GM23338 (cell line): ENCODE data around the gene EFCAB13. TPM values are rescaled to one million over a fixed set of nuclear protein-coding genes. Genes with fewer than 3 reads are reported as not detected.

Experiments
- ATAC-seq: fragments of 200-7000 bp; cut with Tn5 transposase; 3 replicates; pipeline ENCODE4 v1.9.1; 2020
- DNase-seq: peaks from one replicate; pipeline ENCODE4 v3.0.0-alpha.2; 2015; ENCODE audit warnings: low spot score
- H2AFZ ChIP-seq: fragments of 200-600 bp; sonication (generic); 2 replicates; pipeline ENCODE4 v1.8.0; 2016; ENCODE audit warnings: antibody characterized with exemption, mild to moderate bottlenecking, moderate library complexity
- H3F3A ChIP-seq: fragments of 200-600 bp; sonication (generic); replicated peaks from 2 replicates; pipeline ENCODE4 v1.8.0; 2017; ENCODE audit warnings: antibody characterized with exemption, mixed run types, low read depth
- H3K27ac ChIP-seq: fragments of 200-600 bp; sonication (generic); 2 replicates; pipeline ENCODE4 v1.6.1; 2016; ENCODE audit warnings: low read depth
- H3K27me3 ChIP-seq: fragments of 200-600 bp; sonication (generic); 2 replicates; pipeline ENCODE4 v1.8.0; 2016; ENCODE audit warnings: mild to moderate bottlenecking, mixed run types, moderate library complexity; ENCODE audit not compliant: insufficient read depth
- H3K36me3 ChIP-seq: fragments of 200-600 bp; sonication (generic); 2 replicates; pipeline ENCODE4 v1.8.0; 2016; ENCODE audit warnings: mild to moderate bottlenecking; ENCODE audit not compliant: insufficient read depth
- H3K4me1 ChIP-seq: fragments of 200-600 bp; sonication (generic); 2 replicates; pipeline ENCODE4 v1.8.0; 2016; ENCODE audit warnings: mild to moderate bottlenecking, moderate library complexity; ENCODE audit not compliant: insufficient read depth
- H3K4me2 ChIP-seq: fragments of 200-600 bp; sonication (generic); 2 replicates; pipeline ENCODE4 v1.7.1; 2017; ENCODE audit warnings: mixed run types
- H3K4me3 ChIP-seq: fragments of 200-600 bp; sonication (generic); 2 replicates; pipeline ENCODE4 v1.6.1; 2016; ENCODE audit warnings: mixed run types
- H3K79me2 ChIP-seq: fragments of 200-600 bp; sonication (generic); replicated peaks from 2 replicates; pipeline ENCODE4 v1.8.0; 2017; ENCODE audit warnings: mild to moderate bottlenecking; ENCODE audit not compliant: insufficient read depth
- H3K9me2 ChIP-seq: fragments of 200-600 bp; sonication (generic); 2 replicates; pipeline ENCODE4 v1.8.0; 2017; ENCODE audit not compliant: insufficient read depth
- H4K20me1 ChIP-seq: fragments of 200-600 bp; sonication (generic); replicated peaks from 2 replicates; pipeline ENCODE4 v1.8.0; 2017; ENCODE audit warnings: mild to moderate bottlenecking; ENCODE audit not compliant: insufficient read depth
- H3K27ac Mint-ChIP-seq: 2 replicates; pipeline ENCODE4 v1.8.0; 2020; ENCODE audit warnings: inconsistent platforms, mild to moderate bottlenecking, moderate library complexity, mixed read lengths
- H3K27me3 Mint-ChIP-seq: 3 replicates; pipeline ENCODE4 v1.8.0; 2022; ENCODE audit warnings: low read depth, mild to moderate bottlenecking, moderate library complexity, mixed read lengths, inconsistent platforms; ENCODE audit not compliant: insufficient read depth, poor library complexity
- H3K36me3 Mint-ChIP-seq: 3 replicates; pipeline ENCODE4 v1.8.0; 2021; ENCODE audit warnings: low read depth, mild to moderate bottlenecking, inconsistent platforms, moderate library complexity, mixed read lengths
- H3K4me1 Mint-ChIP-seq: 3 replicates; pipeline ENCODE4 v1.8.0; 2020; ENCODE audit warnings: mild to moderate bottlenecking, inconsistent platforms, mixed read lengths
- H3K4me3 Mint-ChIP-seq: 3 replicates; pipeline ENCODE4 v1.8.0; 2021; ENCODE audit warnings: moderate library complexity, mild to moderate bottlenecking, inconsistent platforms, mixed read lengths
- H3K9me3 Mint-ChIP-seq: 3 replicates; pipeline ENCODE4 v1.8.0; 2020; ENCODE audit warnings: moderate library complexity, mild to moderate bottlenecking, inconsistent platforms, mixed read lengths
- EZH2phosphoT487 ChIP-seq: fragments of 200-600 bp; sonication (generic); IDR thresholded peaks from one replicate; pipeline ENCODE4 v1.8.1; 2018; ENCODE audit warnings: antibody characterized with exemption; ENCODE audit not compliant: unreplicated experiment
- NANOG ChIP-seq: IDR thresholded peaks from 2 replicates; pipeline ENCODE4 v1.6.1; 2016; ENCODE audit warnings: antibody characterized with exemption, borderline replicate concordance
- ZNF114 ChIP-seq: fragments of 250-450 bp; sonication (Bioruptor Pico); IDR thresholded peaks from 2 replicates; pipeline ENCODE4 v1.5.0; 2020; ENCODE audit warnings: mild to moderate bottlenecking, moderate library complexity
- ZNF331 ChIP-seq: fragments of 250-450 bp; sonication (Bioruptor Pico); IDR thresholded peaks from 2 replicates; pipeline ENCODE4 v1.5.0; 2020; ENCODE audit warnings: low read depth, mild to moderate bottlenecking, moderate library complexity
- polyA plus RNA-seq: library from polyadenylated mRNA; unstranded; fragments of >200 nt; fragmentation: Nextera tagmentation; extraction: Ambion mirVana; gene quantifications from 2 replicates; pipeline ENCODE4 v1.2.1, GENCODE V29; 2016
- total RNA-seq: library from RNA; depleted of rRNA; stranded (reverse); fragments of >200 nt; shearing (Covaris generic); gene quantifications from 2 replicates; pipeline ENCODE4 v1.2.3, GENCODE V29; 2014
- TF ChIP-seq, protein P1 (sequence below): fragments of 250-450 bp; sonication (Bioruptor Pico); IDR thresholded peaks from 2 replicates; pipeline ENCODE4 v1.5.0; 2020; ENCODE audit warnings: mild to moderate bottlenecking, moderate library complexity
- TF ChIP-seq, protein P2 (sequence below): IDR thresholded peaks from 2 replicates; pipeline ENCODE4 v1.6.1; 2016; ENCODE audit warnings: antibody characterized with exemption
- TF ChIP-seq, protein P3 (sequence below), 2 experiments: fragments of 200-600 bp in 1 of 2; sonication (generic) in 1 of 2; conservative IDR thresholded peaks; 2 replicates each; pipeline versions ENCODE4 v1.5.1 to v1.6.1; 2016 to 2017; ENCODE audit warnings: antibody characterized with exemption in 2 of 2, low read depth in 2 of 2, mild to moderate bottlenecking in 2 of 2, moderate library complexity in 1 of 2
- TF ChIP-seq, protein P4 (sequence below): IDR thresholded peaks from one replicate; pipeline ENCODE4 v1.6.1; 2018; ENCODE audit warnings: antibody characterized with exemption; ENCODE audit not compliant: unreplicated experiment

EFCAB13 gene
- total and polyA plus RNA-seq, 2 experiments from 2014 or later: 4.1 to 5.4 TPM

DNA sequence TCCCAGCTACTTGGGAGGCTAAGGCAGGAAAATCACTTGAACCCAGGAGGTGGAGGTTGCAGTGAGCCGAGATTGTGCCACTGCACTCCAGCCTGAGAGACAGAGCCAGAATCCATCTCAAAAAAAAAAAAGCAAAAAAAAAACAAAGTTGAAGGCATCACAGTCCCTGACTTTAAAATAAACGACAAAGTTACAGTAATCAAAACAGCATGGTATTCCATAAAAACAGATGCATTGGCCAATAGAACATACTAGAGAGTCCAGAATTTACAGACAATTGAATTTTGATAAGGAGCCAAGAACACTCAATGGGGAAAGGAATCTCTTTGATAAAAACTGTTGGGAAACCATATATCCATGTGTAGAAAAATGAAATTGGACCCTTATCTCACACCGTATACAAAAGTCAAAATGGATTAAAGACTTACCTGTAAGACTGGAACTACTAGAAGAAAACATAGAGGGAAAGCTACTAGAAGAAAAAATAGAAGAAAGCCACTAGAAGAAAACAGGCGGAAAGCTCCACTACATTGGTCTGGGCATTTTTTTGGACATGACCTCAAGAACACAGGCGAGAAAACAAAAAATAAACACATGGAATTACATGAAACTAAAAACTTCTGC lies 2.8 kb upstream of the EFCAB13 start (continued):
- TF ChIP-seq, protein P1, sequence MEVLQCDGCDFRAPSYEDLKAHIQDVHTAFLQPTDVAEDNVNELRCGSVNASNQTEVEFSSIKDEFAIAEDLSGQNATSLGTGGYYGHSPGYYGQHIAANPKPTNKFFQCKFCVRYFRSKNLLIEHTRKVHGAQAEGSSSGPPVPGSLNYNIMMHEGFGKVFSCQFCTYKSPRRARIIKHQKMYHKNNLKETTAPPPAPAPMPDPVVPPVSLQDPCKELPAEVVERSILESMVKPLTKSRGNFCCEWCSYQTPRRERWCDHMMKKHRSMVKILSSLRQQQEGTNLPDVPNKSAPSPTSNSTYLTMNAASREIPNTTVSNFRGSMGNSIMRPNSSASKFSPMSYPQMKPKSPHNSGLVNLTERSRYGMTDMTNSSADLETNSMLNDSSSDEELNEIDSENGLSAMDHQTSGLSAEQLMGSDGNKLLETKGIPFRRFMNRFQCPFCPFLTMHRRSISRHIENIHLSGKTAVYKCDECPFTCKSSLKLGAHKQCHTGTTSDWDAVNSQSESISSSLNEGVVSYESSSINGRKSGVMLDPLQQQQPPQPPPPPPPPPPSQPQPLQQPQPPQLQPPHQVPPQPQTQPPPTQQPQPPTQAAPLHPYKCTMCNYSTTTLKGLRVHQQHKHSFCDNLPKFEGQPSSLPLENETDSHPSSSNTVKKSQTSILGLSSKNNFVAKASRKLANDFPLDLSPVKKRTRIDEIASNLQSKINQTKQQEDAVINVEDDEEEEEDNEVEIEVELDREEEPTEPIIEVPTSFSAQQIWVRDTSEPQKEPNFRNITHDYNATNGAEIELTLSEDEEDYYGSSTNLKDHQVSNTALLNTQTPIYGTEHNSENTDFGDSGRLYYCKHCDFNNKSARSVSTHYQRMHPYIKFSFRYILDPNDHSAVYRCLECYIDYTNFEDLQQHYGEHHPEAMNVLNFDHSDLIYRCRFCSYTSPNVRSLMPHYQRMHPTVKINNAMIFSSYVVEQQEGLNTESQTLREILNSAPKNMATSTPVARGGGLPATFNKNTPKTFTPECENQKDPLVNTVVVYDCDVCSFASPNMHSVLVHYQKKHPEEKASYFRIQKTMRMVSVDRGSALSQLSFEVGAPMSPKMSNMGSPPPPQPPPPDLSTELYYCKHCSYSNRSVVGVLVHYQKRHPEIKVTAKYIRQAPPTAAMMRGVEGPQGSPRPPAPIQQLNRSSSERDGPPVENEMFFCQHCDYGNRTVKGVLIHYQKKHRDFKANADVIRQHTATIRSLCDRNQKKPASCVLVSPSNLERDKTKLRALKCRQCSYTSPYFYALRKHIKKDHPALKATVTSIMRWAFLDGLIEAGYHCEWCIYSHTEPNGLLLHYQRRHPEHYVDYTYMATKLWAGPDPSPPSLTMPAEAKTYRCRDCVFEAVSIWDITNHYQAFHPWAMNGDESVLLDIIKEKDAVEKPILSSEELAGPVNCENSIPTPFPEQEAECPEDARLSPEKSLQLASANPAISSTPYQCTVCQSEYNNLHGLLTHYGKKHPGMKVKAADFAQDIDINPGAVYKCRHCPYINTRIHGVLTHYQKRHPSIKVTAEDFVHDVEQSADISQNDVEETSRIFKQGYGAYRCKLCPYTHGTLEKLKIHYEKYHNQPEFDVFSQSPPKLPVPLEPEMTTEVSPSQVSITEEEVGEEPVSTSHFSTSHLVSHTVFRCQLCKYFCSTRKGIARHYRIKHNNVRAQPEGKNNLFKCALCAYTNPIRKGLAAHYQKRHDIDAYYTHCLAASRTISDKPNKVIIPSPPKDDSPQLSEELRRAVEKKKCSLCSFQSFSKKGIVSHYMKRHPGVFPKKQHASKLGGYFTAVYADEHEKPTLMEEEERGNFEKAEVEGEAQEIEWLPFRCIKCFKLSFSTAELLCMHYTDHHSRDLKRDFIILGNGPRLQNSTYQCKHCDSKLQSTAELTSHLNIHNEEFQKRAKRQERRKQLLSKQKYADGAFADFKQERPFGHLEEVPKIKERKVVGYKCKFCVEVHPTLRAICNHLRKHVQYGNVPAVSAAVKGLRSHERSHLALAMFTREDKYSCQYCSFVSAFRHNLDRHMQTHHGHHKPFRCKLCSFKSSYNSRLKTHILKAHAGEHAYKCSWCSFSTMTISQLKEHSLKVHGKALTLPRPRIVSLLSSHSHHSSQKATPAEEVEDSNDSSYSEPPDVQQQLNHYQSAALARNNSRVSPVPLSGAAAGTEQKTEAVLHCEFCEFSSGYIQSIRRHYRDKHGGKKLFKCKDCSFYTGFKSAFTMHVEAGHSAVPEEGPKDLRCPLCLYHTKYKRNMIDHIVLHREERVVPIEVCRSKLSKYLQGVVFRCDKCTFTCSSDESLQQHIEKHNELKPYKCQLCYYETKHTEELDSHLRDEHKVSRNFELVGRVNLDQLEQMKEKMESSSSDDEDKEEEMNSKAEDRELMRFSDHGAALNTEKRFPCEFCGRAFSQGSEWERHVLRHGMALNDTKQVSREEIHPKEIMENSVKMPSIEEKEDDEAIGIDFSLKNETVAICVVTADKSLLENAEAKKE (CRISPR knock-in tag): no peak
- TF ChIP-seq ZNF331 (CRISPR knock-in tag): no peak
- TF ChIP-seq, protein P2, sequence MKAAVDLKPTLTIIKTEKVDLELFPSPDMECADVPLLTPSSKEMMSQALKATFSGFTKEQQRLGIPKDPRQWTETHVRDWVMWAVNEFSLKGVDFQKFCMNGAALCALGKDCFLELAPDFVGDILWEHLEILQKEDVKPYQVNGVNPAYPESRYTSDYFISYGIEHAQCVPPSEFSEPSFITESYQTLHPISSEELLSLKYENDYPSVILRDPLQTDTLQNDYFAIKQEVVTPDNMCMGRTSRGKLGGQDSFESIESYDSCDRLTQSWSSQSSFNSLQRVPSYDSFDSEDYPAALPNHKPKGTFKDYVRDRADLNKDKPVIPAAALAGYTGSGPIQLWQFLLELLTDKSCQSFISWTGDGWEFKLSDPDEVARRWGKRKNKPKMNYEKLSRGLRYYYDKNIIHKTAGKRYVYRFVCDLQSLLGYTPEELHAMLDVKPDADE: no peak
- no peak for TF ChIP-seq ZNF114 (CRISPR knock-in tag)

DNA sequence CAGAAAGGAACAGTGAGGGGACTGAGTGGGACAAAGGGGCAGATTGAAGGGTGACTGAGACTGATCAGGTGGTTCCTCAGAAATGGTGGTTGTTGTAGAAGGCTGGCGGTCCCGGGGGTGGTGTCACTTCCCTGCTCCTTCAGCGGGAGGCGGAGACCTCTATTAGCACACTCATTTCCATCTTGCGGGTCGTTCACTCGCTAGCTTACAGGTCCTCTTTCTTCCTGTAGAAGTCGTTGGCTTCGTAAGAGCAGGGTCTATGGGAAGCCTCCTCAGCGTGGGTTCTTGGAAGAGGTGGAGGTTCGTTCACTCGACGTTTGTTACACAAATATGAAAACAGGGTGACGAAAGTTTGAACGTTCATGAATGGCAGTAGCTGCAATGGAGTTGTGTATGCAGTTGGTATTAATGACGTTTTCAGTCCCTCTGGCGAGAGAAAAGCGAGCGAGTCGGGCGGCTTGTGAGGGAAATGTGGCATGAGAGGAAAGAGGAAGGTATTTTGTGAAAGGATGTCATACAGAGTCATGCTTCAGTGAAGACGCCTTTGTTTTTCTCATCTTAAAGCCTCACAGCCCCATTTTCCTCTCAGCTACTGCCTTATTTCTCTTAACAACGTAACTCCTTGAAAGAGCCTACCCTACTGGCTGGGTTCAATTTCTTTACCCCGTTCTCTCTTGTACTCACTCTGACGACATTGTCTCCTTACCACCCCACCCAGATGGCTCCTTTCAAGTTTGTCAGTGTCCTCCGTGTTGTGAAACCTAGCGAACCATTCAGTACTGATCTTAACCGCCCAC lies 667 bp downstream of the EFCAB13 start:
- Mint-ChIP-seq H3K4me1 (peaks cover 12% of the 10 kb centered on the region; the same call in 2 of the 3 replicates), H3K9me3 (peaks cover 18% of the 10 kb centered on the region), H3K36me3 (peaks cover 8% of the 10 kb centered on the region; the same call in 2 of the 3 replicates), H3K4me3 (peak overlapping the region; percentile 72), H3K27me3 (peaks cover 23% of the 10 kb centered on the region), H3K27ac (no peak overlapping the region)
- H3K9me2 ChIP-seq: no peaks in the 10 kb centered on the region
- H3K27me3 ChIP-seq: peaks cover 25% of the 10 kb centered on the region
- H3F3A ChIP-seq: peaks cover 7% of the 10 kb centered on the region
- peak overlapping the region; percentile 85 for H3K4me2 ChIP-seq
- H3K4me1 ChIP-seq: peaks cover 14% of the 10 kb centered on the region
- H2AFZ ChIP-seq: peak overlapping the region; percentile 95
- peak overlapping the region; percentile 86; the same call in 1 of the 2 replicates for H3K27ac ChIP-seq
- H4K20me1 ChIP-seq: no peaks in the 10 kb centered on the region
- ATAC-seq (peak; percentile 22; the same call in 2 of the 3 replicates), DNase-seq (peak; percentile 79)
- H3K36me3 ChIP-seq: no peaks in the 10 kb centered on the region; the same call in 1 of the 2 replicates
- peak overlapping the region; percentile 71 for H3K4me3 ChIP-seq
- no peaks in the 10 kb centered on the region for H3K79me2 ChIP-seq
- TF ChIP-seq, protein P3, sequence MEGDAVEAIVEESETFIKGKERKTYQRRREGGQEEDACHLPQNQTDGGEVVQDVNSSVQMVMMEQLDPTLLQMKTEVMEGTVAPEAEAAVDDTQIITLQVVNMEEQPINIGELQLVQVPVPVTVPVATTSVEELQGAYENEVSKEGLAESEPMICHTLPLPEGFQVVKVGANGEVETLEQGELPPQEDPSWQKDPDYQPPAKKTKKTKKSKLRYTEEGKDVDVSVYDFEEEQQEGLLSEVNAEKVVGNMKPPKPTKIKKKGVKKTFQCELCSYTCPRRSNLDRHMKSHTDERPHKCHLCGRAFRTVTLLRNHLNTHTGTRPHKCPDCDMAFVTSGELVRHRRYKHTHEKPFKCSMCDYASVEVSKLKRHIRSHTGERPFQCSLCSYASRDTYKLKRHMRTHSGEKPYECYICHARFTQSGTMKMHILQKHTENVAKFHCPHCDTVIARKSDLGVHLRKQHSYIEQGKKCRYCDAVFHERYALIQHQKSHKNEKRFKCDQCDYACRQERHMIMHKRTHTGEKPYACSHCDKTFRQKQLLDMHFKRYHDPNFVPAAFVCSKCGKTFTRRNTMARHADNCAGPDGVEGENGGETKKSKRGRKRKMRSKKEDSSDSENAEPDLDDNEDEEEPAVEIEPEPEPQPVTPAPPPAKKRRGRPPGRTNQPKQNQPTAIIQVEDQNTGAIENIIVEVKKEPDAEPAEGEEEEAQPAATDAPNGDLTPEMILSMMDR (conservative IDR thresholded peaks at IDR 0.05; ENCODE audit: low read depth in 2 of 2): no peak
- TF ChIP-seq NANOG: no peak
- TF ChIP-seq, protein P4, sequence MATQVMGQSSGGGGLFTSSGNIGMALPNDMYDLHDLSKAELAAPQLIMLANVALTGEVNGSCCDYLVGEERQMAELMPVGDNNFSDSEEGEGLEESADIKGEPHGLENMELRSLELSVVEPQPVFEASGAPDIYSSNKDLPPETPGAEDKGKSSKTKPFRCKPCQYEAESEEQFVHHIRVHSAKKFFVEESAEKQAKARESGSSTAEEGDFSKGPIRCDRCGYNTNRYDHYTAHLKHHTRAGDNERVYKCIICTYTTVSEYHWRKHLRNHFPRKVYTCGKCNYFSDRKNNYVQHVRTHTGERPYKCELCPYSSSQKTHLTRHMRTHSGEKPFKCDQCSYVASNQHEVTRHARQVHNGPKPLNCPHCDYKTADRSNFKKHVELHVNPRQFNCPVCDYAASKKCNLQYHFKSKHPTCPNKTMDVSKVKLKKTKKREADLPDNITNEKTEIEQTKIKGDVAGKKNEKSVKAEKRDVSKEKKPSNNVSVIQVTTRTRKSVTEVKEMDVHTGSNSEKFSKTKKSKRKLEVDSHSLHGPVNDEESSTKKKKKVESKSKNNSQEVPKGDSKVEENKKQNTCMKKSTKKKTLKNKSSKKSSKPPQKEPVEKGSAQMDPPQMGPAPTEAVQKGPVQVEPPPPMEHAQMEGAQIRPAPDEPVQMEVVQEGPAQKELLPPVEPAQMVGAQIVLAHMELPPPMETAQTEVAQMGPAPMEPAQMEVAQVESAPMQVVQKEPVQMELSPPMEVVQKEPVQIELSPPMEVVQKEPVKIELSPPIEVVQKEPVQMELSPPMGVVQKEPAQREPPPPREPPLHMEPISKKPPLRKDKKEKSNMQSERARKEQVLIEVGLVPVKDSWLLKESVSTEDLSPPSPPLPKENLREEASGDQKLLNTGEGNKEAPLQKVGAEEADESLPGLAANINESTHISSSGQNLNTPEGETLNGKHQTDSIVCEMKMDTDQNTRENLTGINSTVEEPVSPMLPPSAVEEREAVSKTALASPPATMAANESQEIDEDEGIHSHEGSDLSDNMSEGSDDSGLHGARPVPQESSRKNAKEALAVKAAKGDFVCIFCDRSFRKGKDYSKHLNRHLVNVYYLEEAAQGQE: no peak
- TF ChIP-seq, protein P2: no peak
- TF ChIP-seq ZNF114 (CRISPR knock-in tag): no peak
- no peak for TF ChIP-seq EZH2phosphoT487
